GM12878 (cell line): ENCODE results near the gene ZNF624. TPM values are rescaled to one million over a fixed set of nuclear protein-coding genes. Genes with fewer than 3 reads are reported as not detected.

Experiments
- CEBPB ChIP-seq, 2 experiments: fragments of 150-350 bp in 1 of 2; IDR thresholded peaks; 2 replicates each; pipeline ENCODE4 v1.6.1; 2012 to 2014; ENCODE audit warnings: low read depth in 2 of 2, low read length in 2 of 2, borderline replicate concordance in 1 of 2, inconsistent platforms in 1 of 2
- CHD4 ChIP-seq: fragments of 200-600 bp; sonication (generic); IDR thresholded peaks from 2 replicates; pipeline ENCODE4 v1.6.1; 2016; ENCODE audit warnings: mild to moderate bottlenecking
- DPF2 ChIP-seq: fragments of 450-650 bp; IDR thresholded peaks from 2 replicates; pipeline ENCODE4 v1.6.1; 2017; ENCODE audit warnings: mild to moderate bottlenecking
- E2F8 ChIP-seq: fragments of 450-650 bp; IDR thresholded peaks from 2 replicates; pipeline ENCODE4 v1.6.1; 2018; ENCODE audit warnings: mild to moderate bottlenecking, low read depth, moderate library complexity; ENCODE audit not compliant: partially characterized antibody
- FOS ChIP-seq: IDR thresholded peaks from 3 replicates; pipeline ENCODE4 v1.6.1; 2011; ENCODE audit warnings: borderline replicate concordance; ENCODE audit not compliant: insufficient read length; ENCODE audit errors: extremely low read depth
- FOXK2 ChIP-seq: fragments of 450-650 bp; IDR thresholded peaks from 2 replicates; pipeline ENCODE4 v1.6.1; 2017; ENCODE audit warnings: mild to moderate bottlenecking, moderate library complexity
- GATAD2B ChIP-seq: fragments of 450-650 bp; conservative IDR thresholded peaks from 2 replicates; pipeline ENCODE4 v1.6.1; 2017; ENCODE audit warnings: low read depth, mild to moderate bottlenecking, moderate library complexity
- HDAC2 ChIP-seq: fragments of 200-600 bp; sonication (generic); IDR thresholded peaks from 2 replicates; pipeline ENCODE4 v1.6.1; 2017
- HDAC6 ChIP-seq: fragments of 200-600 bp; sonication (generic); IDR thresholded peaks from one replicate; pipeline ENCODE4 v1.8.0; 2017; ENCODE audit warnings: antibody characterized with exemption; ENCODE audit not compliant: unreplicated experiment
- HDGF ChIP-seq: fragments of 450-650 bp; IDR thresholded peaks from 2 replicates; pipeline ENCODE4 v1.6.1; 2016; ENCODE audit warnings: antibody characterized with exemption
- IKZF2 ChIP-seq, 2 experiments: fragments of 450-650 bp; IDR thresholded peaks; 2 replicates each; pipeline ENCODE4 v1.6.1; 2017; ENCODE audit warnings: mild to moderate bottlenecking in 2 of 2, moderate library complexity in 2 of 2
- JUND ChIP-seq: IDR thresholded peaks from 2 replicates; pipeline ENCODE4 v1.6.1; 2012; ENCODE audit warnings: low read depth, mild to moderate bottlenecking, low read length, improper control_type of control experiment, moderate library complexity
- NBN ChIP-seq: fragments of 450-650 bp; IDR thresholded peaks from 2 replicates; pipeline ENCODE4 v1.6.1; 2016
- NR2C1 ChIP-seq: fragments of 450-650 bp; IDR thresholded peaks from 2 replicates; pipeline ENCODE4 v1.6.1; 2017; ENCODE audit warnings: antibody characterized with exemption, mild to moderate bottlenecking, moderate library complexity
- RCOR1 ChIP-seq: conservative IDR thresholded peaks from 2 replicates; pipeline ENCODE4 v1.6.1; 2012; ENCODE audit warnings: low read depth, low read length, improper control_type of control experiment
- RELB ChIP-seq: fragments of 450-650 bp; IDR thresholded peaks from 2 replicates; pipeline ENCODE4 v1.6.1; 2017; ENCODE audit warnings: low read depth, mild to moderate bottlenecking, moderate library complexity
- TBL1XR1 ChIP-seq: IDR thresholded peaks from 2 replicates; pipeline ENCODE4 v1.6.1; 2012; ENCODE audit warnings: low read depth, low read length, improper control_type of control experiment
- WRNIP1 ChIP-seq: IDR thresholded peaks from 2 replicates; pipeline ENCODE4 v1.6.1; 2011; ENCODE audit warnings: low read depth, low read length, improper control_type of control experiment, borderline replicate concordance
- YBX1 ChIP-seq: fragments of 450-650 bp; IDR thresholded peaks from 2 replicates; pipeline ENCODE4 v1.6.1; 2016; ENCODE audit warnings: antibody characterized with exemption
- ZNF24 ChIP-seq: fragments of 450-650 bp; IDR thresholded peaks from 2 replicates; pipeline ENCODE4 v1.6.1; 2017; ENCODE audit warnings: antibody characterized with exemption, mild to moderate bottlenecking
- ZNF384 ChIP-seq: IDR thresholded peaks from 2 replicates; pipeline ENCODE4 v1.6.1; 2012; ENCODE audit warnings: low read depth, mild to moderate bottlenecking, low read length, improper control_type of control experiment, borderline replicate concordance
- ZNF622 ChIP-seq: fragments of 450-650 bp; IDR thresholded peaks from 2 replicates; pipeline ENCODE4 v1.6.1; 2017; ENCODE audit warnings: mild to moderate bottlenecking, inconsistent platforms
- polyA plus RNA-seq, 11 experiments: library from polyadenylated mRNA; depleted of rRNA in 4 of 11; unstranded in 6 of 11; stranded (reverse) in 5 of 11; fragments of >200 nt; fragmentation: Nextera tagmentation in 4 of 11; fragmentation: Illumina TruSeq in 1 of 11; extraction: Ambion mirVana in 4 of 11; extraction: Trizol in 1 of 11; gene quantifications; 1 replicate in 1 of 11; 2 replicates in 10 of 11; pipeline versions ENCODE4 v1.2.1 to v1.2.3, GENCODE V29; 2011 to 2016; ENCODE audit warnings: inconsistent platforms in 2 of 11, missing spikeins in 2 of 11, low read depth in 1 of 11
- total RNA-seq, 4 experiments: library from RNA; depleted of rRNA in 3 of 4; stranded (reverse); fragments of >200 nt in 3 of 4; fragmentation: Illumina TruSeq in 1 of 4; extraction: Trizol in 1 of 4; gene quantifications; 2 replicates each; pipeline versions ENCODE4 v1.2.1 to v1.2.3, GENCODE V29; 2013 to 2021
- TF ChIP-seq, protein P1 (sequence below): IDR thresholded peaks from 2 replicates; pipeline ENCODE4 v1.6.1; 2012; ENCODE audit warnings: low read depth, low read length, improper control_type of control experiment
- TF ChIP-seq, protein P2 (sequence below): fragments of 150-350 bp; IDR thresholded peaks from 2 replicates; pipeline ENCODE4 v1.6.1; 2016; ENCODE audit warnings: low read depth, low read length

The ZNF624 gene
- total and polyA plus RNA-seq, 10 of the 15 experiments (the other 5 are each of a cell fraction or from before 2014, with no cell fraction given) = 0.50 to 3.5 (median 2.1) TPM

GRCh38 chr17:16653367-16654041 is at the start of gene ZNF624 (continued):
- TF ChIP-seq NR2C1 (no peak), RELB (no peak), RCOR1 (no peak), TBL1XR1 (no peak), NBN (no peak), FOS (no peak), CEBPB (IDR thresholded peaks at IDR 0.05; ENCODE audit: borderline replicate concordance in 1 of 2, low read depth in 2 of 2, low read length in 2 of 2) (no peak), E2F8 (no peak), DPF2 (0 out of 2 replicates have a peak, but pooled peaks have one; percentile 35), YBX1 (no peak), JUND (no peak), WRNIP1 (no peak), HDAC2 (no peak), IKZF2 (IDR thresholded peaks at IDR 0.05) (peak in 1 of 2 experiments; percentile 46; a peak in 1 of 4 replicates), CHD4 (no peak), ZNF384 (no peak), HDAC6 (no peak), HDGF (no peak), FOXK2 (no peak), ZNF622 (no peak), GATAD2B (0 out of 2 replicates have a peak, but pooled peaks have one; percentile 65), ZNF24 (no peak)
- TF ChIP-seq, protein P1, sequence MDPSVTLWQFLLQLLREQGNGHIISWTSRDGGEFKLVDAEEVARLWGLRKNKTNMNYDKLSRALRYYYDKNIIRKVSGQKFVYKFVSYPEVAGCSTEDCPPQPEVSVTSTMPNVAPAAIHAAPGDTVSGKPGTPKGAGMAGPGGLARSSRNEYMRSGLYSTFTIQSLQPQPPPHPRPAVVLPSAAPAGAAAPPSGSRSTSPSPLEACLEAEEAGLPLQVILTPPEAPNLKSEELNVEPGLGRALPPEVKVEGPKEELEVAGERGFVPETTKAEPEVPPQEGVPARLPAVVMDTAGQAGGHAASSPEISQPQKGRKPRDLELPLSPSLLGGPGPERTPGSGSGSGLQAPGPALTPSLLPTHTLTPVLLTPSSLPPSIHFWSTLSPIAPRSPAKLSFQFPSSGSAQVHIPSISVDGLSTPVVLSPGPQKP = no peak
- TF ChIP-seq, protein P2, sequence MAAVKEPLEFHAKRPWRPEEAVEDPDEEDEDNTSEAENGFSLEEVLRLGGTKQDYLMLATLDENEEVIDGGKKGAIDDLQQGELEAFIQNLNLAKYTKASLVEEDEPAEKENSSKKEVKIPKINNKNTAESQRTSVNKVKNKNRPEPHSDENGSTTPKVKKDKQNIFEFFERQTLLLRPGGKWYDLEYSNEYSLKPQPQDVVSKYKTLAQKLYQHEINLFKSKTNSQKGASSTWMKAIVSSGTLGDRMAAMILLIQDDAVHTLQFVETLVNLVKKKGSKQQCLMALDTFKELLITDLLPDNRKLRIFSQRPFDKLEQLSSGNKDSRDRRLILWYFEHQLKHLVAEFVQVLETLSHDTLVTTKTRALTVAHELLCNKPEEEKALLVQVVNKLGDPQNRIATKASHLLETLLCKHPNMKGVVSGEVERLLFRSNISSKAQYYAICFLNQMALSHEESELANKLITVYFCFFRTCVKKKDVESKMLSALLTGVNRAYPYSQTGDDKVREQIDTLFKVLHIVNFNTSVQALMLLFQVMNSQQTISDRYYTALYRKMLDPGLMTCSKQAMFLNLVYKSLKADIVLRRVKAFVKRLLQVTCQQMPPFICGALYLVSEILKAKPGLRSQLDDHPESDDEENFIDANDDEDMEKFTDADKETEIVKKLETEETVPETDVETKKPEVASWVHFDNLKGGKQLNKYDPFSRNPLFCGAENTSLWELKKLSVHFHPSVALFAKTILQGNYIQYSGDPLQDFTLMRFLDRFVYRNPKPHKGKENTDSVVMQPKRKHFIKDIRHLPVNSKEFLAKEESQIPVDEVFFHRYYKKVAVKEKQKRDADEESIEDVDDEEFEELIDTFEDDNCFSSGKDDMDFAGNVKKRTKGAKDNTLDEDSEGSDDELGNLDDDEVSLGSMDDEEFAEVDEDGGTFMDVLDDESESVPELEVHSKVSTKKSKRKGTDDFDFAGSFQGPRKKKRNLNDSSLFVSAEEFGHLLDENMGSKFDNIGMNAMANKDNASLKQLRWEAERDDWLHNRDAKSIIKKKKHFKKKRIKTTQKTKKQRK = no peak
